ENCODE results near the gene NOL3.

Gene NOL3

DNA sequence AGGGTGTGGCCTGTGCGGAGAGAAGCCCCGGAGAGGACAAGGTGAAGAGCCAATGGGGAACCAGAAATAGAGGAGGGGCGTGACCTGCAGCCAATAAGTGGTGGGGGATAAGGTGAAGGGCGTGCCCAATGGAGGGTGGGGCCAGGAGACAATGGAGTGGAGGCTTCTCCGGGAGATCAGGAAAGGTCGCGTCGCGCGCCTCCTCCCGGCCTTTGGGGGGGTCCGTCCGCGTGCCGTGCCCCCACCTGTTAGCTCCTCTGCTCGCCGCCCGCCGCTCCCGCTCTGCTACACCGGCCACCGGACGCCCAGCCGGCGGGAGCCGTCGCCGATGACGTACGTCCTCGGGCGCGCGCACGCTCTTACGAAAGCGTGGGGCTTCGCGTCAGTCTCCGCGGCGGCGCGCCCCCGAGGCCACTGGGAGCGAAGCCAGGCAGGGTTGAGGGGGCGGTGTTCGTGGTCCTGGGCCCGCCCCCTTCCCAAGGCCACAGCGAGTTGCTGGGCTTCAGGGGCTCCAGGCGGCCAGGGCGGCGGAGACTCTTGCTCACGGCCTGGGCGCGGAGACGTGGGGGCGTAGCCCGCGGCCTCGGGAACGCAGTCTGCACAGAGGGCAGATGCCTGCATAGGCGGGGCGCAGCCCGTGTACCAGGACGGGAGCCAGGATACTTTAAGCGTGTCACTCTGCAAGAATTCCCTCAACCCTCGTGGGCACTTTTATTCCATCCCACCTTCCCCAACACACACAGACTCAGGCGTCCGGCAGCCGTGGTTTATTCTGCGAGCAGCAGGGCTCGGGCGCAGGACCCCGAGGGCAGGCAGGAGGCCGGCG, 13.5 kb downstream of the NOL3 start, which contains the start of gene MATCAP1:
MATCAP1 (minus strand) TSS at position 337 of the 826 bp plus-strand sequence. CDS start 3,353 bp downstream, outside the sequence.
- TF ChIP-seq CTCF (conservative IDR thresholded peaks at IDR 0.05): no peak
- H3K27ac ChIP-seq: peak within 1 kb of the TSS; percentile 85

DNA sequence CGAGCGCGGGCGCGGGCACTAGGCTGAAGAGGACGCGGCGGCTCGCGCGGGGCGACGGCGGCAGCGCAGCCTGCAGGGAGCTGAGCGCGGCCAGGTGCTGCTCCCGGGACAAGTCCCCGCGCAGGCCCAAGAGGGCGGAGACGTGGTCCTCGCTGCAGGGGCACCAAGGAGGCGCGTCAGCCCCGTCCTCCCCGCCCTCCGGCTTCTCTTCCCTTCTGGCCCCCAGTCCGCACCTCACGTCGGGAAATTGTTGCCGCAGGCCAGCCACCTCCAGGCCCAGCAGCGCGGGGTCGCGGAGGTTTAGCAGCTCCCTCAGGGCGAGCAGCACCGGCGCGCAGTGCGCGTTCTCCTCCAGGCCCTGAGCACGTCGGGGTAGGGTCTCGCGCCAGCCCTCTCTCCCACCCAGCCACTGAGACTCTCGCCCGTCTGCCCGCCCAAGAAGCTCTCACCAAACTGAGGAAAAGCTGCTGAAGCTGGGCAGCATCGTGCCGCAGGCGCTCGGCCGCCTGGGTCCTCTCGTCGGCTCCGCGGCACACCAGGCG, 14.2 kb downstream of the NOL3 start:
- no peak for TF ChIP-seq CTCF (conservative IDR thresholded peaks at IDR 0.05)
- peak overlapping the region; percentile 85 for H3K27ac ChIP-seq

DNA sequence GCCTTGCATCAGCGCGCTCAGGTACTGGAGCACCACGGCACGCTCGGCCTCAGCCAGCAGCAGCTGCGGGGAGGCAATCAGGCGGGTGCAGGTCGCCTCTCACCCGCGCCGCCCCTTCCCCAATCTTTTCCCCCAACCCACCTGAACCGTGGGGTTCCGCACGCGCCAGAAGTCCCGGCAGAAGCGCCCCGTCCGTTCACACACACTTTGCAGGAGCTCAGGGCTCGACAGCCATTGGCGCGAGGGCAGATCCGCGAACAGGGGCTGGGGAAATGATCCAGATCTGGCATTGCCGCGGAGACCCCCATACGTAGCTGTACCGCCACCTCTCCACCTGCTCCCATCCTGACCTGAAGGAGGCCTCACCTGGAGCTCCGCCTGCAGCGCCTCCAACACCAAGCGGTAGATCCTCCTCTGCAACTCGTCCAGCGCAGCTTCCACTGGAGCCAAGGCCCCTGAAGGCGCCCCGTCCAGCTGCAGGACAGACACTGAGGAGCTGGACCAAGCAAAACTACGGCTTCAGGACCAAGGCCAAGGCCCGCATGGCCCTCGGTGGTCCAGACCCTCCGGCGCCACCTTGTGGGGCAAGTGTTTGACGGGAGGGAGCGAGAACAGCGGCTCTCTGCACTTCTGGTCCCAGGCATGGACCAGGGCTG, 14.8 kb downstream of the NOL3 start:
- H3K27ac ChIP-seq: peak overlapping the region; percentile 85
- TF ChIP-seq CTCF (conservative IDR thresholded peaks at IDR 0.05): no peak

DNA sequence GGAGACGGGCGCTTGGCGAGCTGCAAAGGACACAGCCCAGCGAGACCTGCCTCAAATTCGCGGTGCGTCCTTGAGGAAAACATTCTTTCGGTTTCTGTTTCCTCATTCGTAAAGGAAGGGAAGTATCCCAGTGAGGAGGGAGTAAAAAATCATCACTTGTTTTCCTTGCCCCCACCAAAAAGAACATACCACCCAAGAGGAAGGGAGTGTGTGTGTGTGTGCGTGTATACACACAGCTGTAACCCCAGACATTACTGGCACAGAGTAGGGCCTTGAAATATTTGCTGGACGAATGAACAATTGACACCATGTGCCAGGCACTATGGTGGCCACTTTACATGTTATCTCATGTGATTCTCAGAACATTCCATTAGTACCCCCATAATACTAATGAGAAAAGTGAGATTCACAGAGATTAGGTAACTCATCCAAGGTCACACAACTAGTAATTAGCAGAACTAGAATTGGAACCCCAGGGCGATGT, 15.4 kb downstream of the NOL3 start:
- TF ChIP-seq CTCF (conservative IDR thresholded peaks at IDR 0.05): no peak
- no peak overlapping the region for H3K27ac ChIP-seq

DNA sequence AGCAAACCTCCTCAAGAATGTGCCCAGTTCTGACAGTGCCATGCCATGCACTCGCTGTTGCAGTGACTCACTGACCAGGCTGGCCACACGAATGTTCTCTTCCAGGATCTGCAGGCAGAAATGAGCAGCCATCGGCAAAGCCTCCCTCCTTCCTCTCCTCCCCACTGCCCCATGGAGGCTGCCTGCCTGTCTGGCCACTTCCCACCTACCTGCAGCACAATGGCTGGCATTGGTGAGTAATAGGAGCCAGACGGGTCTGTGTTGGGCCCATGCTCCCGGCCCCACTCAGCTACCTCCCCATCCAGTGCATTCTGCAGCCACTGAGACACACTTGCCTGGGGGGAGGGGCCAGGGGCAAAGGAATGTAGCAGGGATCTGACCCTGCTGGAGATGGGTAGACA, 16.2 kb downstream of the NOL3 start:
- TF ChIP-seq CTCF (conservative IDR thresholded peaks at IDR 0.05): no peak
- no peak overlapping the region for H3K27ac ChIP-seq

GRCh38 chr16:67187175-67187890, 17.0 kb downstream of the NOL3 start:
- no peak overlapping the region for H3K27ac ChIP-seq
- TF ChIP-seq CTCF (conservative IDR thresholded peaks at IDR 0.05): no peak

DNA sequence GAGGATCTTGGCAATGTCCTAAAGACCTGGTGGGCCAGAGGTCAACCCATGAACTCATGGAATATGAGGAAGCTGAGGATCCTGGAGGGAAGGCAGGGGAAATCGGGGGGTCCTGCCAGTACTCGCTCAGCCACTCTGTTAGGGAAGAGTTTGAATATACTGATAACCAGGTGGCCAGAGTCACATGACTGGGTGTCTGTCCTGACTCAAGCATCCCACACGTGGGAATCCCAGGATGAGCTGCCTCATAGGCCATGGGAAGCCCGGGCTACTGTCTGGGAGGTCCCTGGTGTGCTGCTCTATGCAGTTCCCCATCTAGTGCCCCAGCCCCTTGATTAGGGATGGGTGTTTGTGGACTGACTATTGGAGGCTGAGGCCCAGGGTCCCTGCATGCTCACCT, 18.0 kb downstream of the NOL3 start:
- no peak for TF ChIP-seq CTCF (conservative IDR thresholded peaks at IDR 0.05)
- no peak overlapping the region for H3K27ac ChIP-seq
